Right renal pelvis (tissue), 4 donors: ENCODE measurements around the gene C18orf63. TPM values are rescaled to one million over a fixed set of nuclear protein-coding genes. Genes with fewer than 3 reads are reported as not detected.

ENCODE experiments used
- DNase-seq, 4 donors: peaks; one replicate each; pipeline ENCODE4 v3.0.0-alpha.2; 2013; ENCODE audit warnings: low read depth in 4 of 4, low spot score in 3 of 4, missing footprints in 1 of 4
- polyA plus RNA-seq, 4 donors: library from polyadenylated mRNA; unstranded; fragments of 120-200 nt; gene quantifications; one replicate each; pipeline ENCODE4 v1.2.1, GENCODE V29; 2013; ENCODE audit not compliant: insufficient read length in 4 of 4

C18orf63 gene
- polyA plus RNA-seq, 4 donors, result 0.25 to 0.40 (median 0.32) TPM

DNA sequence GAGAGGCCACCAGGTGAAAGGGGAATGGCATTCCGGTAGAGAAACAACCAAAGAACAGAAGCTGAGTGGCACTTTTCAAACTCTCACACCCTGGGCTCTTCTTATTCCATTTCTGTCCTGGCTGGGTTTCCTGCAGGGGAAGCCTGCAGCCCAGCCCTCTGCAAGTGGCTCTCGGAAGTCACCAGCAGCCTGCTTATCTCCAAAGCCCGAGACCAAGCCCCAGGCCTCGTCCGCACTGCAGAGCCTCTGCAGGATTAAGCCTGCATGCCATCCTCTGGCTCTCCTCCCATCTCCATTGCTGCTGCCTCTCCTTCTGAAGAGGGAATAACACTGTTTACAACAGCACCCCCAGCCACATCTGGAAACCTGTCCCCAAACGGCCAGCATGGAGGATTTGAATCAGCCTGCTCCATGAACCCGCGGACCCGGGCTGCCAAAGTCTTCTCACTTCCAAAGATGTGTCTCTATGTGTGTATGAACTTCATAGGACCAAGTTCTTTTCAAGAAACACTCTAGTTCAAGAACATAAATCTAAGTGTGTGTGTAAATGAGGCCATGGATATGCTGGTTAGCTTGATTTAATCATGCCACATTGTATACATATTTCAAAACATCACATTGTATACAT lies 87.3 kb downstream of the C18orf63 start:
- DNase-seq, result no peak

DNA sequence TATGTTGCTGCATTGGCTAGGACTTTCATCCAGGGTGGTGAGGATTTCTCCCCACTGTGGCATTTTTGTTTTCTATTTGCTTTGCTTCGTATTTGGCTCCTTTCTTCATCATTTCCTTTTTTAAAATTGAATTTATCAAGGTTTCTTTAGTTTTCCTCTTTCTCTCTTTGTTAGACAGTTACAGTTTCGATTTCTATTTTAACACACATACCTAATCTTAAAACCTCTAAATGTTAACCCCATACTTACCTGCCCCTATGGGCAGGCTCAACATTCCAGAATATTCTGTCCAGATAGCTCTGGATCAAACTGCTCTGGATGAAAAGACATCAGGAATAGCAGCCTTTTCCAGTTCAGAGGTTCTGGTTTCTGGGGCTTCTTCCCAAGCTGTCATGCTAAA lies 92.2 kb downstream of the C18orf63 start:
- no peak for DNase-seq

Other genes starting within 250 kb of the C18orf63 start
- 1 to 10 TPM; 2.8 to 7.1 (median 5.4) TPM for gene FBXO15, start 168.0 kb upstream of the C18orf63 start, polyA plus RNA-seq
- gene TIMM21, start 167.3 kb upstream of the C18orf63 start, polyA plus RNA-seq, result 10 to 100 TPM; 63.6 to 75.6 (median 68.0) TPM
- 100 to 1,000 TPM; 302 to 318 (median 312) TPM for gene CYB5A, start 23.9 kb upstream of the C18orf63 start, polyA plus RNA-seq
- under 1 TPM; 0.25 to 0.56 (median 0.36) TPM for gene DIPK1C, start 141.5 kb downstream of the C18orf63 start, polyA plus RNA-seq
- gene CNDP2, start 180.5 kb downstream of the C18orf63 start, polyA plus RNA-seq, result 100 to 1,000 TPM; 263 to 289 (median 279) TPM
- 1 to 10 TPM in 2 of 4 donors, under 1 TPM in 2; 0.72 to 2.0 (median 0.92) TPM for gene CNDP1, start 218.7 kb downstream of the C18orf63 start, polyA plus RNA-seq